ENCODE measurements around the gene PTK6. TPM values are rescaled to one million over a fixed set of nuclear protein-coding genes. Genes with fewer than 3 reads are reported as not detected.

PTK6 gene
- polyA plus RNA-seq, 4 donors, result 0.56 to 87.0 (median 47.5) TPM

- no peak overlapping the region for H3K27ac ChIP-seq (ENCODE audit: low read depth in 1 of 3, low read length in 2 of 3)
- 79 to 86% (median 80%) methylated on average over 22 to 24 of the region's 24 CpGs for WGBS, 3 donors
- no peak for DNase-seq
Observed at GRCh38 chr20:63532449-63532971, 4.7 kb downstream of the PTK6 start.

GRCh38 chr20:63531686-63532448 lies 5.3 kb downstream of the PTK6 start:
- FAIRE-seq (no peak), DNase-seq (no peak)
- WGBS, 3 donors, result 84 to 86% (median 84%) methylated on average over 27 of the region's 27 CpGs
- peaks cover 0 to 12% (median 0%) of the 10 kb centered on the region in 3 donors for H3K27me3 ChIP-seq (ENCODE audit: control insufficient read depth in 3 of 3, insufficient read depth in 3 of 3, low read length in 3 of 3)
- H3K36me3 ChIP-seq (ENCODE audit: control insufficient read depth in 3 of 3, insufficient read depth in 2 of 3, low read depth in 1 of 3, low read length in 3 of 3), result no peaks in the 10 kb centered on the region
- no peaks in the 10 kb centered on the region for H3K9me3 ChIP-seq (ENCODE audit: control insufficient read depth in 2 of 2, insufficient read depth in 1 of 2, low read depth in 1 of 2, low read length in 1 of 2)
- H3K27ac ChIP-seq (ENCODE audit: low read depth in 1 of 3, low read length in 2 of 3), result no peak overlapping the region
- H3K4me1 ChIP-seq (ENCODE audit: control insufficient read depth in 3 of 3, insufficient read depth in 2 of 3, low read depth in 1 of 3, low read length in 2 of 3), result peaks cover 0 to 25% (median 0%) of the 10 kb centered on the region in 3 donors
- H3K4me3 ChIP-seq (ENCODE audit: low read depth in 1 of 3, low read length in 3 of 3), result no peak overlapping the region

More at GRCh38 chr20:63532449-63532971, 4.7 kb downstream of the PTK6 start:
- Histone ChIP-seq H3K36me3 (ENCODE audit: control insufficient read depth in 3 of 3, insufficient read depth in 2 of 3, low read depth in 1 of 3, low read length in 3 of 3) (no peaks in the 10 kb centered on the region), H3K4me1 (ENCODE audit: control insufficient read depth in 3 of 3, insufficient read depth in 2 of 3, low read depth in 1 of 3, low read length in 2 of 3) (peaks cover 0 to 30% (median 0%) of the 10 kb centered on the region in 3 donors), H3K27me3 (ENCODE audit: control insufficient read depth in 3 of 3, insufficient read depth in 3 of 3, low read length in 3 of 3) (peaks cover 0 to 12% (median 0%) of the 10 kb centered on the region in 3 donors), H3K4me3 (ENCODE audit: low read depth in 1 of 3, low read length in 3 of 3) (no peak overlapping the region), H3K9me3 (ENCODE audit: control insufficient read depth in 2 of 2, insufficient read depth in 1 of 2, low read depth in 1 of 2, low read length in 1 of 2) (no peaks in the 10 kb centered on the region)
- FAIRE-seq, result no peak

GRCh38 chr20:63530788-63531160 lies 6.4 kb downstream of the PTK6 start:
- Histone ChIP-seq H3K27me3 (ENCODE audit: control insufficient read depth in 3 of 3, insufficient read depth in 3 of 3, low read length in 3 of 3) (peaks cover 0 to 12% (median 0%) of the 10 kb centered on the region in 3 donors), H3K4me1 (ENCODE audit: control insufficient read depth in 3 of 3, insufficient read depth in 2 of 3, low read depth in 1 of 3, low read length in 2 of 3) (peaks cover 0 to 25% (median 0%) of the 10 kb centered on the region in 3 donors), H3K4me3 (ENCODE audit: low read depth in 1 of 3, low read length in 3 of 3) (peak overlapping the region in 1 of 3 donors; percentile 36), H3K27ac (ENCODE audit: low read depth in 1 of 3, low read length in 2 of 3) (peak overlapping the region in 1 of 3 donors; percentile 18), H3K36me3 (ENCODE audit: control insufficient read depth in 3 of 3, insufficient read depth in 2 of 3, low read depth in 1 of 3, low read length in 3 of 3) (no peaks in the 10 kb centered on the region), H3K9me3 (ENCODE audit: control insufficient read depth in 2 of 2, insufficient read depth in 1 of 2, low read depth in 1 of 2, low read length in 1 of 2) (no peaks in the 10 kb centered on the region)
- DNase-seq (peak; percentile 73 to 93), FAIRE-seq (no peak)
- WGBS, 3 donors, result 12 to 51% (median 35%) methylated on average over 14 of the region's 14 CpGs

GRCh38 chr20:63529861-63530787 lies 7.1 kb downstream of the PTK6 start:
- no peaks in the 10 kb centered on the region for H3K9me3 ChIP-seq (ENCODE audit: control insufficient read depth in 2 of 2, insufficient read depth in 1 of 2, low read depth in 1 of 2, low read length in 1 of 2)
- peak in 1 of 2 donors; percentile 23 for DNase-seq
- peak overlapping the region in 1 of 3 donors; percentile 18 for H3K27ac ChIP-seq (ENCODE audit: low read depth in 1 of 3, low read length in 2 of 3)

GRCh38 chr20:63529180-63529860 lies 7.9 kb downstream of the PTK6 start:
- Histone ChIP-seq H3K27me3 (ENCODE audit: control insufficient read depth in 3 of 3, insufficient read depth in 3 of 3, low read length in 3 of 3) (peaks cover 0 to 8% (median 0%) of the 10 kb centered on the region in 3 donors), H3K9me3 (ENCODE audit: control insufficient read depth in 2 of 2, insufficient read depth in 1 of 2, low read depth in 1 of 2, low read length in 1 of 2) (no peaks in the 10 kb centered on the region), H3K4me3 (ENCODE audit: low read depth in 1 of 3, low read length in 3 of 3) (no peak overlapping the region), H3K36me3 (ENCODE audit: control insufficient read depth in 3 of 3, insufficient read depth in 2 of 3, low read depth in 1 of 3, low read length in 3 of 3) (no peaks in the 10 kb centered on the region), H3K27ac (ENCODE audit: low read depth in 1 of 3, low read length in 2 of 3) (no peak overlapping the region), H3K4me1 (ENCODE audit: control insufficient read depth in 3 of 3, insufficient read depth in 2 of 3, low read depth in 1 of 3, low read length in 2 of 3) (peaks cover 0 to 14% (median 0%) of the 10 kb centered on the region in 3 donors)
- WGBS, 3 donors, result 52 to 73% (median 63%) methylated on average over 25 to 27 of the region's 27 CpGs
- no peak for FAIRE-seq
- DNase-seq, result peak in 1 of 2 donors; percentile 18

More at GRCh38 chr20:63529861-63530787, 7.1 kb downstream of the PTK6 start:
- Histone ChIP-seq H3K4me3 (ENCODE audit: low read depth in 1 of 3, low read length in 3 of 3) (peak overlapping the region in 1 of 3 donors; percentile 36), H3K4me1 (ENCODE audit: control insufficient read depth in 3 of 3, insufficient read depth in 2 of 3, low read depth in 1 of 3, low read length in 2 of 3) (peaks cover 0 to 21% (median 0%) of the 10 kb centered on the region in 3 donors), H3K36me3 (ENCODE audit: control insufficient read depth in 3 of 3, insufficient read depth in 2 of 3, low read depth in 1 of 3, low read length in 3 of 3) (no peaks in the 10 kb centered on the region), H3K27me3 (ENCODE audit: control insufficient read depth in 3 of 3, insufficient read depth in 3 of 3, low read length in 3 of 3) (peaks cover 0 to 9% (median 0%) of the 10 kb centered on the region in 3 donors)
- FAIRE-seq, result no peak
- 42 to 69% (median 58%) methylated on average over 31 to 39 of the region's 39 CpGs for WGBS, 3 donors

- Histone ChIP-seq H3K27ac (ENCODE audit: low read depth in 1 of 3, low read length in 2 of 3) (no peak overlapping the region), H3K27me3 (ENCODE audit: control insufficient read depth in 3 of 3, insufficient read depth in 3 of 3, low read length in 3 of 3) (peaks cover 0 to 3% (median 0%) of the 10 kb centered on the region in 3 donors), H3K36me3 (ENCODE audit: control insufficient read depth in 3 of 3, insufficient read depth in 2 of 3, low read depth in 1 of 3, low read length in 3 of 3) (peaks cover 0 to 16% (median 0%) of the 10 kb centered on the region in 3 donors), H3K4me3 (ENCODE audit: low read depth in 1 of 3, low read length in 3 of 3) (no peak overlapping the region), H3K9me3 (ENCODE audit: control insufficient read depth in 2 of 2, insufficient read depth in 1 of 2, low read depth in 1 of 2, low read length in 1 of 2) (peaks cover 0 to 14% of the 10 kb centered on the region in 2 donors), H3K4me1 (ENCODE audit: control insufficient read depth in 3 of 3, insufficient read depth in 2 of 3, low read depth in 1 of 3, low read length in 2 of 3) (peaks cover 0 to 15% (median 1%) of the 10 kb centered on the region in 3 donors)
- no peak for DNase-seq
- WGBS, 3 donors, result 66 to 85% (median 76%) methylated on average over 9 of the region's 9 CpGs
- no peak for FAIRE-seq
Observed at GRCh38 chr20:63527184-63527583, 10.0 kb downstream of the PTK6 start.

GRCh38 chr20:63525971-63526370 lies 11.2 kb downstream of the PTK6 start:
- DNase-seq (peak in 1 of 2 donors; percentile 33), FAIRE-seq (no peak)
- 3 to 14% (median 5%) methylated on average over 2 of the region's 2 CpGs for WGBS, 3 donors
- Histone ChIP-seq H3K27me3 (ENCODE audit: control insufficient read depth in 3 of 3, insufficient read depth in 3 of 3, low read length in 3 of 3) (peaks cover 0 to 3% (median 0%) of the 10 kb centered on the region in 3 donors), H3K4me1 (ENCODE audit: control insufficient read depth in 3 of 3, insufficient read depth in 2 of 3, low read depth in 1 of 3, low read length in 2 of 3) (peaks cover 0 to 18% (median 4%) of the 10 kb centered on the region in 3 donors), H3K36me3 (ENCODE audit: control insufficient read depth in 3 of 3, insufficient read depth in 2 of 3, low read depth in 1 of 3, low read length in 3 of 3) (peaks cover 0 to 23% (median 0%) of the 10 kb centered on the region in 3 donors), H3K4me3 (ENCODE audit: low read depth in 1 of 3, low read length in 3 of 3) (no peak overlapping the region), H3K9me3 (ENCODE audit: control insufficient read depth in 2 of 2, insufficient read depth in 1 of 2, low read depth in 1 of 2, low read length in 1 of 2) (peaks cover 0 to 15% of the 10 kb centered on the region in 2 donors), H3K27ac (ENCODE audit: low read depth in 1 of 3, low read length in 2 of 3) (no peak overlapping the region)

Measured in small intestine (tissue), 7 donors.